Hair follicle dermal papilla cell (primary cell): ENCODE measurements around the gene PLEKHA6. TPM values are rescaled to one million over a fixed set of nuclear protein-coding genes. Genes with fewer than 3 reads are reported as not detected.

Experiments used
- small RNA-seq: library from RNA; depleted of rRNA; stranded (forward); fragments of <200 nt; gene quantifications from one replicate; pipeline ENCODE3, GENCODE V24; 2012
- total RNA-seq: library from RNA; depleted of rRNA; stranded (reverse); fragments of >200 nt; gene quantifications from 2 replicates; pipeline ENCODE4 v1.2.3, GENCODE V29; 2012

Gene PLEKHA6
- 0.12 and 0.32 TPM in 2 replicates for total RNA-seq

DNA sequence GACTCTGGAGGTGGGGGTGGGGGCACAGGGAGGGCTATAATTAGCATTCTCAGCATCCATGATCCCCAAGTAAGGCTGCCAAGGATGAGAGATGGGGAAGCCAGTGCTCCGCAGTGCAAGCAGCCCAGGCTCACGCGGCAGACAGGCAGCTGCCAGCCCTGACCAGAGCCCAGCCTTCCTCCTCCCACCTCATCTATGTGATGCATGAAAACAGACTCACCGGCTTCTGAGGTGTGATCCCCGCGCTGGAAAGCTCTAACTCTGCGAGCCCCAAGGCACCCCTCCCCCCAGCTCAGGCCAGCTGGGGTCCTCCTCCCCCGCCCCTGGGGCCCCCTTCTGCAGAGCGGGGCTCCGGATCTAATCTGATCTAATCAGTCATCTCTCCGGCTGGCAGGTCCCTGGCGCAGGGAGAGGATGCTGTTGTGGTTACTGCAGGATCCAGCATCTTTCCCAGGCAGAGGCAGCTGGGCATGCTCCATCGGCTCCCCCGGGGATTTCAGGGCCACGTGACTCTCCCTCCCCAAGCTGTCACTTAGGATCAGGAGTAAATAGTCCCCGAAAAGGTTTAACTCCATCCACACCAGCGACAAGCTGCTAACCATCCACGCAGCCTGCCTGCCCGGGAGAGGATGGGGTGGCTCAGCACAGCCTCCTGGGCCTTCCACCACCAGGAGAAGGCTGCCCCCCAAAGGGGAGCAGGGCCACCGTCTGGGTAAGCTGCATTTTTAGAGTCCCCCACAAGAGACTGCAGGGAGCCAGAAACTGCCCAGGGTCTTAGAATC, at the start of gene PLEKHA6:
Gene PLEKHA6, minus strand, starts transcription at position 456 of the 782 bp plus-strand sequence. CDS start 86,202 bp downstream, outside the sequence.

GRCh38 chr1:204213668-204214662, 145.8 kb downstream of the PLEKHA6 start, which contains the start of gene GOLT1A:
GOLT1A (minus strand) TSS chr1:204213988; CDS start chr1:204213906, 82 bp downstream.

DNA sequence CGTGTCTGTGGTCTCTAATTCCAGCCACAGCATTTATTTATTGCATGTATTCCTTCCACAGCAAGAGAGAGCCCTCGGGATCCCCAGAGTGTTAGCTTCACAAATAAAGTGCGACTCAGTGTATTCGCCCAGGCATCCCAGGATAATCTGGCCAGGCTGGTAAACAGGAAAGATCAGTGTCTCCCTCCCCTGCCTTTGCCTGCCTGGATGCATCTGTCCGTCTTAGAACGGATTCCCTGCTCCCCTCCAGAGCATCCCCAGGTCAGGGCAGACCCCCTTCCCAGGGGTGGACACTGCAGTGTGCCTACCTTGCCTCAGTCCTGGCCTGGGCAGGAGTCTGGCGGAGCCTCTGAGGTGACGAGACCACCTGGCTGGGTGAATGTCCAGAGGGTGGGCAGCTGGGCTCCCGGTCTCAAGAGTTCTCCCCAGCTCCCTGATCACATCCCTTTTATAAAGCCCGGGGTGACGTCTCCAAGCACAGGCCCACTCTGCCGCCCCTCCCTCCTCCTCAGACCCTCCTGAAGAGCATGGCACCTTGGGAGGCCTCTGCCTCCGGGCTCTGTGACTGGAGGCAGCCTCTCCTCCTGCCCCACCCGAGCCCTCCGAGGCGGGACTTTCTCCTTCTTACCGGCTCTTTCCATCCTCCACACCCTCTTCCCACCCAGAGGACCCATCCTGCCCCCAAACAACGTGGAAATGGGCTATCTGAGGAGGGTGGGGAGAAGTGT, 163.5 kb downstream of the PLEKHA6 start, which contains the start of gene KISS1:
Gene KISS1, minus strand, starts transcription at position 424 of the 728 bp plus-strand sequence. CDS start 3,615 bp downstream, outside the sequence.

Small RNA genes lying within 50 kb of the gene (small RNA-seq; reads per million reads assigned to genes)
- not detected for gene AL606489.2

Other genes with a start within 250 kb of the PLEKHA6 start
- 16.8 and 17.5 TPM in 2 replicates for gene ETNK2, start 207.9 kb downstream of the PLEKHA6 start, total RNA-seq
- gene REN, start 193.6 kb downstream of the PLEKHA6 start, total RNA-seq: not detected in 2 replicates
- 1.1 TPM in 1 of 2 replicates, not detected in the other for gene KISS1, start 163.4 kb downstream of the PLEKHA6 start, total RNA-seq
- not detected in 2 replicates for gene GOLT1A, start 145.9 kb downstream of the PLEKHA6 start, total RNA-seq
- 27.2 and 33.8 TPM in 2 replicates for gene PPP1R15B, start 51.9 kb upstream of the PLEKHA6 start, total RNA-seq
- 1.6 and 1.9 TPM in 2 replicates for gene PIK3C2B, start 134.9 kb upstream of the PLEKHA6 start, total RNA-seq
- 36.9 and 50.3 TPM in 2 replicates for gene MDM4, start 156.5 kb upstream of the PLEKHA6 start, total RNA-seq